Keratinocyte (primary cell): Measurements from ENCODE around the gene PTPRZ1. TPM values are rescaled to one million over a fixed set of nuclear protein-coding genes. Genes with fewer than 3 reads are reported as not detected.
A peak's percentile ranks its signal among the peaks of the same experiment; 100 is the strongest.

Experiments used
- DNase-seq: peaks from one replicate; pipeline ENCODE4 v3.0.0-alpha.2; 2011; ENCODE audit warnings: low read depth, missing footprints, low spot score
- FAIRE-seq: peaks from 2 replicates; lab custom pipeline; 2011; peaks lifted over from hg19 to GRCh38; lab: Jason Lieb, UNC
- H2AFZ ChIP-seq: 2 replicates; pipeline ENCODE4 v1.6.0; 2012; ENCODE audit warnings: low read length, control low read depth, inconsistent platforms; ENCODE audit not compliant: control insufficient read depth
- H3K27ac ChIP-seq: 2 replicates; pipeline ENCODE4 v1.5.1; 2011; ENCODE audit warnings: low read length; ENCODE audit not compliant: control insufficient read depth, insufficient read depth
- H3K27me3 ChIP-seq: 3 replicates; pipeline ENCODE4 v1.6.0; 2011; ENCODE audit warnings: low read length; ENCODE audit not compliant: control insufficient read depth, insufficient read depth; ENCODE audit errors: extremely low read depth
- H3K36me3 ChIP-seq, 2 experiments: 2 replicates in 1 of 2; 3 replicates in 1 of 2; pipeline ENCODE4 v1.5.1; 2011; ENCODE audit warnings: low read length in 2 of 2, mild to moderate bottlenecking in 1 of 2; ENCODE audit not compliant: control insufficient read depth in 2 of 2, insufficient read depth in 2 of 2; ENCODE audit errors: extremely low read depth in 1 of 2
- H3K4me1 ChIP-seq: 3 replicates; pipeline ENCODE4 v1.5.1; 2011; ENCODE audit warnings: low read length; ENCODE audit not compliant: control insufficient read depth, insufficient read depth; ENCODE audit errors: extremely low read depth
- H3K4me2 ChIP-seq: 3 replicates; pipeline ENCODE4 v1.6.0; 2011; ENCODE audit warnings: low read depth, low read length; ENCODE audit not compliant: control insufficient read depth, insufficient read depth; ENCODE audit errors: extremely low read depth
- H3K4me3 ChIP-seq, 3 experiments: fragments of 200-600 bp in 1 of 3; sonication (generic) in 1 of 3; 2 replicates in 2 of 3; 3 replicates in 1 of 3; pipeline ENCODE4 v1.5.1; 2011 to 2016; ENCODE audit warnings: low read length in 3 of 3, mild to moderate bottlenecking in 3 of 3, control low read depth in 2 of 3, inconsistent platforms in 1 of 3, low read depth in 1 of 3, mixed read lengths in 1 of 3, mixed run types in 1 of 3, moderate library complexity in 1 of 3; ENCODE audit not compliant: control insufficient read depth in 2 of 3, insufficient read depth in 2 of 3; ENCODE audit errors: extremely low read depth in 1 of 3
- H3K79me2 ChIP-seq: 2 replicates; pipeline ENCODE4 v1.6.0; 2012; ENCODE audit warnings: low read length; ENCODE audit not compliant: control insufficient read depth, insufficient read depth
- H3K9ac ChIP-seq: 3 replicates; pipeline ENCODE4 v1.6.0; 2011; ENCODE audit warnings: low read length; ENCODE audit not compliant: control insufficient read depth, insufficient read depth; ENCODE audit errors: extremely low read depth
- H3K9me1 ChIP-seq: 3 replicates; pipeline ENCODE4 v1.6.0; 2011; ENCODE audit warnings: low read length; ENCODE audit not compliant: control insufficient read depth, insufficient read depth; ENCODE audit errors: extremely low read depth
- H3K9me3 ChIP-seq: 2 replicates; pipeline ENCODE4 v1.5.1; 2012; ENCODE audit warnings: low read depth, low read length; ENCODE audit not compliant: control insufficient read depth
- H4K20me1 ChIP-seq: 3 replicates; pipeline ENCODE4 v1.6.0; 2011; ENCODE audit warnings: low read length; ENCODE audit not compliant: control insufficient read depth, insufficient read depth; ENCODE audit errors: extremely low read depth
- CTCF ChIP-seq, 3 experiments: IDR thresholded peaks in 1 of 3; conservative IDR thresholded peaks in 1 of 3; optimal IDR thresholded peaks in 1 of 3; 2 replicates in 2 of 3; 3 replicates in 1 of 3; pipeline versions ENCODE3 to v1.5.1; 2011; ENCODE audit warnings: low read length in 3 of 3, mild to moderate bottlenecking in 3 of 3, moderate library complexity in 2 of 3, control low read depth in 1 of 3, inconsistent platforms in 1 of 3; ENCODE audit not compliant: insufficient read depth in 2 of 3; ENCODE audit errors: extremely low read depth in 1 of 3
- EZH2 ChIP-seq: IDR thresholded peaks from one replicate; pipeline ENCODE4 v1.6.1; 2012; ENCODE audit warnings: inconsistent platforms, mild to moderate bottlenecking, low read length, moderate library complexity
- dilution Hi-C: fragments of 300-500 bp; cut with MboI; formaldehyde crosslinking; loops from one replicate; pipeline ENCODE4 v1.7.0; 2020; ENCODE audit warnings: low sequenced_read_pairs; ENCODE audit not compliant: extremely low pct_ligation_motif_present
- polyA plus RNA-seq, 5 experiments: library from polyadenylated mRNA; depleted of rRNA in 3 of 5; stranded (reverse) in 3 of 5; stranded (forward) in 1 of 5; unstranded in 1 of 5; fragments of >200 nt; gene quantifications; 1 replicate in 1 of 5; 2 replicates in 3 of 5; 3 replicates in 1 of 5; pipeline versions ENCODE4 v1.2.1 to v1.2.3, GENCODE V29; 2011 to 2012; ENCODE audit warnings: missing spikeins in 2 of 5, low read depth in 1 of 5, low replicate concordance in 1 of 5

The PTPRZ1 gene
- polyA plus RNA-seq, 1 donor (not counting 4 experiments of a cell fraction or from before 2014, with no cell fraction given) = 58.3 TPM

- no peaks in the 10 kb centered on the region for H3K79me2 ChIP-seq
- FAIRE-seq (no peak), DNase-seq (no peak)
- H3K27ac ChIP-seq = no peak overlapping the region
- no peaks in the 10 kb centered on the region for H3K4me1 ChIP-seq
- H2AFZ ChIP-seq = no peak overlapping the region
- dilution Hi-C loops = no loop called here
- H3K9me3 ChIP-seq = no peaks in the 10 kb centered on the region
- no peaks in the 10 kb centered on the region for H3K9me1 ChIP-seq
- H3K27me3 ChIP-seq = no peaks in the 10 kb centered on the region
- no peak overlapping the region for H3K4me2 ChIP-seq
- no peaks in the 10 kb centered on the region for H4K20me1 ChIP-seq
- H3K36me3 ChIP-seq = no peaks in the 10 kb centered on the region
- H3K9ac ChIP-seq = no peak overlapping the region
- H3K4me3 ChIP-seq = no peak overlapping the region
- no peak for TF ChIP-seq CTCF (optimal IDR thresholded peaks at IDR 0.05 in 1 of 3, IDR thresholded peaks at IDR 0.05 in 1 of 3, conservative IDR thresholded peaks at IDR 0.05 in 1 of 3; ENCODE audit: extremely low read depth in 1 of 3, insufficient read depth in 2 of 3, low read length in 3 of 3)
- no peak for TF ChIP-seq EZH2
Observed at GRCh38 chr7:121924269-121925186, 51.6 kb downstream of the PTPRZ1 start.

- Histone ChIP-seq H3K27me3 (no peaks in the 10 kb centered on the region), H4K20me1 (no peaks in the 10 kb centered on the region), H3K4me2 (peak overlapping the region; percentile 3), H3K4me3 (no peak overlapping the region), H3K36me3 (no peaks in the 10 kb centered on the region), H3K9me3 (no peaks in the 10 kb centered on the region), H3K4me1 (peaks cover 11% of the 10 kb centered on the region), H2AFZ (peak overlapping the region; percentile 58), H3K79me2 (no peaks in the 10 kb centered on the region), H3K27ac (no peak overlapping the region), H3K9me1 (no peaks in the 10 kb centered on the region), H3K9ac (no peak overlapping the region)
- DNase-seq (peak; percentile 26), FAIRE-seq (peak; percentile 71)
- dilution Hi-C loops = no loop called here
- TF ChIP-seq EZH2 = no peak
Observed at GRCh38 chr7:121931149-121931902, 58.4 kb downstream of the PTPRZ1 start.
